ENCODE results near the gene TBC1D3C.
"Not testable (repeated sequence)": the region's sequence is repeated elsewhere in the genome, so short reads cannot be mapped to it uniquely, and the experiment has no call there.

TBC1D3C gene

DNA sequence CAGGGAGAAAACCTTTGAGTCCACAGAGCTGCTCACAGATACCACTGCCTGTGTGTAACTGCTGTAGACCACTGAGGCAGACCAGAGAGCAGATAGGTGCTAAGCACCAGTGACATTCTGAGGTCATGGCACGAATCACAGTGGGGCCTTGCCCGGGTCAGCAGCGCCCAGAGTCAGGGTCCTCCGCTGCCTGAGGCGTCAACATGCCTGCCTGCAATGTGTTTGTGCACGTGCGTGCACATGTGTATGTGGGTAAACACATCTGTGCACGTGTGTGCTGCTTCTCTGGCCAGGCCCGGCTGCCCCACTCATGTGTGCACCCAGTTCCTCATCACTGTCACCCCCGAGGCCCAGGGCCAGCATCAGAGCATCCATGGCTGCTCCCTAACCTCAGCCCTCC is at the start of gene TBC1D3C:
Gene TBC1D3C, minus strand, starts transcription at position 101 of the 400 bp plus-strand sequence. CDS start 1,568 bp downstream, outside the sequence.
- not testable (repeated sequence) for H3K4me3 ChIP-seq, H3K27ac ChIP-seq

DNA sequence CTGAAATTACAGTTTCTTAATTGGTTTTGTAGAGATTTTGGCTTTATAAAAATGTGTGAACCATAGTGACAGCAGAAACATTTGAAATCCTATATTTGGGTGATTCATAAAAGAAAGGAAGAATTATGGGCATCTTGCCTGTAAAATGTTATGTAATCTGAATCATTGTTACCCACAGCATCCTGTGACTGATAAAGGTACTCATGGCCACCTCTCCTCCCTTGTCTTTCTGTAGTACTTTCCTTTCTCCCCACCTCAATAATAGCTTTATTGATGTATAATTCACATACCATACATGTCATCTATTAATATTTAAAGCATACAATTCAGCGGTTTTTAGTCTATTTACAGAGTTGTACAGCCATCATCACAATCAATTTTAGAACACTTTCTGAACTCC is 30.8 kb upstream of the TBC1D3C start:
- H3K27ac ChIP-seq, H3K4me3 ChIP-seq: not testable (repeated sequence)

DNA sequence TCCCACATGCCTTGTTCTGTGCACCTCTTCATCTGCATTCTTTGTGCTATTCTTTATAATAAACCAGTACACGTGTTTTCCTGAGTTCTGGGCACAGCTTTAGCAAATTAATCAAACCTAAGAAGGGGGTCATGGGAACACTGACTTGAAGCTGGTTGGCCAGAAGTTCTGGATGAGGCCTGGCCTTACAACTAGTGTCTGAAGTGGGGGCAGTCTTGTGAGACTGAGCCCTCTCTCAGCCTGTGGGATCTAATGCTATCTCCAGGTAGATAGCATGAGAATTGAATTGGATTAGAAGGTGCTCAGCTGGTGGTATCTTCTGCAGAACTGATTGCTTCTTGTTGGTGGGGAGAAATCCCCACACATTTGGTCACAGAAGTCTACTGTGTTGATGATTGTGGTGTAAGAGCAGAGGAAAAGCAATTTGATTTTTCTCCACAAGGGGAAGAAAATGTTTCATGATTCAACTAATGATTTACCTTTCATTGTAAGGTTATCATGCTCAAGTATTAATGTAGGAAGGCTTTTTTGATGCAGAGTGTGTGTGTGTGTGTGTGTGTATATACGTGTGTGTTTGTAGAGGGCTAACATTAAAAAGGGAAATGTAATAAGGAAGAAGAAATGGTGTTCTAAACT is 25.7 kb upstream of the TBC1D3C start:
- H3K27ac ChIP-seq, H3K4me3 ChIP-seq: not testable (repeated sequence)

DNA sequence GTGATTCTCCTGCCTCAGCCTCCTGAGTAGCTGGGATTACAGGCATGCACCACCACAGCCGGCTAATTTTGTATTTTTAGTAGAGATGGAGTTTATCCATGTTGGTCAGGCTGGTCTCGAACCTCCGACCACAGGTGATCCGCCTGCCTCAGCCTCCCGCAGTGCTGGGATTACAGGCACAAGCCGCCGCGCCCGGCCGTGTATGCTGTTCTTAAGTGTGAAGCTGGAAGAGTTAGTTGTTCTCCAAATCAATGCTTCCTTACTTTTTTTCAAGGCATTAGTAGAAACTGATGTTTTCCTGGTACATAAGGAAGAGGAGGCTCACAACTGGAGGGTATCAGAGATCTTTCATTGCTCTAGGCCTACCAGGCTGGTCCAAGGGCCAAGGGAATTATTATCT is 19.7 kb upstream of the TBC1D3C start:
- not testable (repeated sequence) for H3K27ac ChIP-seq, H3K4me3 ChIP-seq

- H3K4me3 ChIP-seq, H3K27ac ChIP-seq: not testable (repeated sequence)
Measured at GRCh38 chr17:38087344-38087743, 18.9 kb upstream of the TBC1D3C start.
